Measurements from ENCODE around the gene YBEY. TPM values are rescaled to one million over a fixed set of nuclear protein-coding genes. Genes with fewer than 3 reads are reported as not detected.
A peak's percentile ranks its signal among the peaks of the same experiment; 100 is the strongest.

YBEY gene
- total and polyA plus RNA-seq, 10 donors = 7.8 to 32.0 (median 14.2) TPM

GRCh38 chr21:46246345-46246744 is 39.8 kb upstream of the YBEY start:
- H3K4me1 ChIP-seq = peaks cover 0 to 7% (median 0%) of the 10 kb centered on the region in 6 donors
- no peak overlapping the region for H3K27ac ChIP-seq
- H3K27me3 ChIP-seq (replicated peaks in 1 of 7) = no peaks in the 10 kb centered on the region
- no peak for DNase-seq
- H3K36me3 ChIP-seq = peaks cover 11 to 100% (median 93%) of the 10 kb centered on the region in 6 donors
- no peak overlapping the region for H3K4me3 ChIP-seq
- no peak for TF ChIP-seq CTCF (IDR thresholded peaks at IDR 0.05 in 8 of 11, conservative IDR thresholded peaks at IDR 0.05 in 3 of 11)
- peak in 1 of 3 donors; percentile 32 for TF ChIP-seq POLR2AphosphoS5 (IDR thresholded peaks at IDR 0.05)
- WGBS, 5 donors = 82 to 92% (median 84%) methylated on average over 6 of the region's 6 CpGs
- intact Hi-C loops (cut with DNase I; ENCODE audit: low total_unique reads) = no loop called here
- H3K9me3 ChIP-seq = no peaks in the 10 kb centered on the region

GRCh38 chr21:46247699-46248421 is 38.3 kb upstream of the YBEY start:
- peaks cover 0 to 7% (median 0%) of the 10 kb centered on the region in 6 donors for H3K4me1 ChIP-seq
- intact Hi-C loops (cut with DNase I; ENCODE audit: low total_unique reads) = no loop called here
- no peak overlapping the region for H3K27ac ChIP-seq
- H3K4me3 ChIP-seq = no peak overlapping the region
- DNase-seq = no peak
- no peak for TF ChIP-seq POLR2A (IDR thresholded peaks at IDR 0.05)
- no peak for TF ChIP-seq POLR2AphosphoS5 (IDR thresholded peaks at IDR 0.05)
- TF ChIP-seq CTCF (IDR thresholded peaks at IDR 0.05 in 8 of 11, conservative IDR thresholded peaks at IDR 0.05 in 3 of 11) = no peak
- peaks cover 11 to 100% (median 93%) of the 10 kb centered on the region in 6 donors for H3K36me3 ChIP-seq
- no peaks in the 10 kb centered on the region for H3K27me3 ChIP-seq (replicated peaks in 1 of 7)
- 73 to 100% (median 95%) methylated on average over 3 of the region's 3 CpGs for WGBS, 5 donors
- H3K9me3 ChIP-seq = no peaks in the 10 kb centered on the region

- peaks cover 9 to 100% (median 91%) of the 10 kb centered on the region in 6 donors for H3K36me3 ChIP-seq
- H3K27ac ChIP-seq = no peak overlapping the region
- H3K4me3 ChIP-seq = no peak overlapping the region
- DNase-seq = no peak
- 67 to 80% (median 78%) methylated on average over 1 of the region's 1 CpG for WGBS, 5 donors
- no peak for TF ChIP-seq POLR2A (IDR thresholded peaks at IDR 0.05)
- TF ChIP-seq CTCF (IDR thresholded peaks at IDR 0.05 in 8 of 11, conservative IDR thresholded peaks at IDR 0.05 in 3 of 11) = no peak
- no peak for TF ChIP-seq POLR2AphosphoS5 (IDR thresholded peaks at IDR 0.05)
- no peaks in the 10 kb centered on the region for H3K9me3 ChIP-seq
- peaks cover 0 to 9% (median 0%) of the 10 kb centered on the region in 6 donors for H3K4me1 ChIP-seq
- H3K27me3 ChIP-seq (replicated peaks in 1 of 7) = no peaks in the 10 kb centered on the region
- intact Hi-C loops (cut with DNase I; ENCODE audit: low total_unique reads) = no loop called here
Observed at GRCh38 chr21:46248422-46248782, 37.7 kb upstream of the YBEY start.

GRCh38 chr21:46248827-46249226 is 37.3 kb upstream of the YBEY start:
- no peak overlapping the region for H3K27ac ChIP-seq
- WGBS, 5 donors = 91 to 100% (median 98%) methylated on average over 2 of the region's 2 CpGs
- peaks cover 6 to 100% (median 90%) of the 10 kb centered on the region in 6 donors for H3K36me3 ChIP-seq
- no peaks in the 10 kb centered on the region for H3K9me3 ChIP-seq
- intact Hi-C loops (cut with DNase I; ENCODE audit: low total_unique reads) = no loop called here
- H3K4me1 ChIP-seq = peaks cover 0 to 13% (median 2%) of the 10 kb centered on the region in 6 donors
- no peaks in the 10 kb centered on the region for H3K27me3 ChIP-seq (replicated peaks in 1 of 7)
- H3K4me3 ChIP-seq = no peak overlapping the region
- DNase-seq = no peak
- TF ChIP-seq CTCF (IDR thresholded peaks at IDR 0.05 in 8 of 11, conservative IDR thresholded peaks at IDR 0.05 in 3 of 11) = no peak
- no peak for TF ChIP-seq POLR2AphosphoS5 (IDR thresholded peaks at IDR 0.05)
- TF ChIP-seq POLR2A (IDR thresholded peaks at IDR 0.05) = no peak
